G401 (cell line): ENCODE measurements around the gene HOXB9. TPM values are rescaled to one million over a fixed set of nuclear protein-coding genes. Genes with fewer than 3 reads are reported as not detected.

ENCODE experiments used
- DNase-seq: peaks from one replicate; pipeline ENCODE4 v3.0.0-alpha.2; 2015; ENCODE audit warnings: low spot score
- in situ Hi-C: cut with HindIII; loops from 2 replicates; pipeline ENCODE4 v1.10.0; 2016; ENCODE audit warnings: low sequenced_read_pairs, mixed read lengths
- total RNA-seq: library from RNA; depleted of rRNA; stranded (reverse); fragments of >200 nt; shearing (Covaris generic); gene quantifications from 2 replicates; pipeline ENCODE4 v1.2.3, GENCODE V29; 2014

The HOXB9 gene
- total RNA-seq, 1 experiment from 2014 or later: 4.1 TPM

GRCh38 chr17:48627118-48627597, 1.0 kb upstream of the HOXB9 start:
- in situ Hi-C loops: no loop called here
- DNase-seq: no peak

GRCh38 chr17:48625495-48626244, 488 bp downstream of the HOXB9 start:
- in situ Hi-C loops: no loop called here
- DNase-seq: no peak

DNA sequence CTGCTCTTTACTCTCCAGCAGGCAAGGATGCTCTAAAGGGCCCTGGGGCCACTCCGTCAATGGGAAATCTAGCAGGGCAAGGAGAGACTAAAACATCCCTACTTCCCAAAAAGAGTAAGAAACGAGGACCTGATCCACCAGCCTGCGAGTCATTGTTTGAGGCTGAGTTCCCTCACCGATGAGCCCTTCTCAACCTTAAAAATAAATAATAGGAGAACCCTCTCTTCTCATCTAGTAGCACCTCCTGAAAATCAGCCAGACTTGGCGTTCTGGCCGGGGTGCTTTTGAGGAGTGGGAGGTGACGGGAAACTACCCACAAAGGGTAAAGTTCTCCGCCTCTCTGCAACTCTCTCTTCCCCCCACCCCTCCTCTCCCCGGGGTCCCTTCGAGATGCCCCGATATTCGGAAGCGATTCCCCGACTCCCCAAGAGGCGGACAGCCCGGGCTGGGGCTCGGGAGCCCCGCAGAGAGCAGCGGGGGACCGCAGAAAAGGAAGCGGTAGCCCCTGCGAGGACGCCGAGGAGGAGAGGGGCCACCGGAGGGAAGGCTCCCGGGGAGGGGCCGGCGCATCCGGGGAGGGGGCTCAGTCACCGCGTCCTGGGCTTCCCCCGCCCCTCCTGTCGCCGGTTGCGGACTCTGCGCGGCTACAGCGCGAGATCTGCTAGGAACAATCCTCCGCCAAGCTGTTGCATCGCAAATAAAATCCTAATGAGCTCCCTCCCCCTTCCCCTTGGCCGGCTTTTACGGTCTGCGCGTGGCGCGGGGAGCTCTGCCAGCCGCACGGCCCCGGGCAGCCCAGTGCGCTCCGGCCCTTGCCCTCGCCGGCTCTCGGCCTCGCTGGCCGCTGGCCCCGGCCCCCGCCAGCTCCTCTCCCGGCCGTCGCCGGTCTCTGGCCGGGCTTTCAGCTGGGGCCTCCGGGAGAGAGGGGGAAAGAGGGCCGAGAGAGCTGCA, 1.3 kb downstream of the HOXB9 start:
- no peak for DNase-seq
- in situ Hi-C loops: no loop called here

GRCh38 chr17:48624118-48624517, 2.0 kb downstream of the HOXB9 start:
- in situ Hi-C loops: no loop called here
- no peak for DNase-seq

DNA sequence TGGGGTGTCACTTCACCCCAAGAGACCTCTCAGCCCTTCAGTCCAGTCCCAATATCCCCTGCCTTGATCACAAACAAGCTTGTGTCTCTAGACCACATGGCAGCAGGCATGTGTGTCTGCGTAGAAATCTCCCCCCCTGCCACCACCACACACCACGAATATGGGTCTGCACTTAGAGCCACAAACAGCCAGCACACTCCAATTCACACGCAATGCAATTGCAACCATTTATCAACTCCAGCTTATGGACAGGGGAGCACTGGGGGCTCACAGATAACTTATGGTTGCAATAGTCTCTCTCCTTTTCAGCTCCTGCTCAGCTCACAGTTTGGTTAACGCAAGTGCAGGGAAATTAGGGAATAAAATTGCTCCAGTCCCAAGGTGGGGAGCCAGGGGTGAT, 2.6 kb downstream of the HOXB9 start:
- in situ Hi-C loops: no loop called here
- no peak for DNase-seq

DNA sequence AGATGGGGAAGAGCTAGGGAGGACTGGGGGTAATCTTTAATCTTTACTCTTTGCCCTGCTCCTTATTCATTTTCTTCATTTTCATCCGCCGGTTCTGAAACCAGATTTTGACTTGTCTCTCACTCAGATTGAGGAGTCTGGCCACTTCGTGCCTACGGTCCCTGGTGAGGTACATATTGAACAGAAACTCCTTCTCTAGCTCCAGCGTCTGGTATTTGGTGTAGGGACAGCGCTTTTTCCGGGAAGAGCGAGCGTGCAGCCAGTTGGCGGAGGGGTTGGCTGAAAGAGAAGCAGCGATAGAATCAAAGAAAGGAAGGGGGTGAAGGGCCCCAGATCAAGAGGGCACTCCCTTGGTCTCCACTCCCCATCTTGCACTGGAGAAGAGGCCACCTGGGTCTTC, 3.3 kb downstream of the HOXB9 start:
- in situ Hi-C loops: no loop called here
- DNase-seq: no peak

DNA sequence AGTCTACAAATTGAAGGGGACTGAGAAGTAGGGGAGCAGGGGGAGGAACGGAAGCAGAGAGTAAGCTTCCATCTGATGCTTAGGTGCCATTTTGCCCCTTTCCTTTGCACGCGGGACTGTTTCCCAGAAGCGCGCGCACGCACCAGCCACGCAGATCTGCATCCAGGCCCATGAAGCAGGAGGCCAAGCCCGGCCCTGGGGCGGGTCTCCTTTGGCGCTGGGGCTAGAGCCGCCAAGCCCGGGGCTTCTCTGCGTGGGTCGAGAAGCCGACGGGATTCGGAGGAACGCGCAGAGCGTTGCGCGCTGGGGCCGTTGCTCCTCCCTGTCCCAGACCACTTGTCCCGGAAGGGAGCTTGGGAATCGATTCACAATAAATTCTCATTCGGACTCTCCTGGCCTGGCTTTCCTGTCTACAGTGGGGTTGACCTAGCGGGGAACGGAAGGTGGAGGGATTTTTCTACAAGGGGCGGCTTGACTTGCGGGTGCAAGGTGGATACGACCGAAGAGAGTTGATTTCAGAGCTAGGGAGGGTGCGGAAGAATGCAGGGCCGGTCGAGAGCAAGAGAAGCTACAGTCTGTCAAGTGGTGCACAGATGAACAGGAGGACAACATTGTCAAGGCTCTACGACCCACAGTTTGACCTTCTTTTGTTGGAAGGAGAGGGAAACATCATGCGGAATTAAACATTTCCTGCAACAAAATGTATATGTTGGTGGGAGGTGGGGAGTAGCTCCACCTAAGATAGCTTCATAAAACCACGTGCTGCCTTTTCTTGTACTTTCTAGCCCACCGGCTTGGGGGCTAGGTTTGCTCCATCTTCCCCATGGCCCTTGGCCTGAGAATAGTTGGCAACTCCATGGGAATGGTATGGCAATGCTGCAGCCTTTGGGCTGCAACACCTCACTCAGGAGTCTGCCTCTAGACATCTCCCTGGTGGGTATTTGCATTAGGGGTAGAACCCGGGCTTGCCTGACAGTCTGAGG, 4.5 kb downstream of the HOXB9 start:
- in situ Hi-C loops: no loop called here

GRCh38 chr17:48620461-48621139, 5.6 kb downstream of the HOXB9 start:
- in situ Hi-C loops: no loop called here
- DNase-seq: no peak

More for the DNA sequence above, 4.5 kb downstream of the HOXB9 start:
- no peak for DNase-seq

DNA sequence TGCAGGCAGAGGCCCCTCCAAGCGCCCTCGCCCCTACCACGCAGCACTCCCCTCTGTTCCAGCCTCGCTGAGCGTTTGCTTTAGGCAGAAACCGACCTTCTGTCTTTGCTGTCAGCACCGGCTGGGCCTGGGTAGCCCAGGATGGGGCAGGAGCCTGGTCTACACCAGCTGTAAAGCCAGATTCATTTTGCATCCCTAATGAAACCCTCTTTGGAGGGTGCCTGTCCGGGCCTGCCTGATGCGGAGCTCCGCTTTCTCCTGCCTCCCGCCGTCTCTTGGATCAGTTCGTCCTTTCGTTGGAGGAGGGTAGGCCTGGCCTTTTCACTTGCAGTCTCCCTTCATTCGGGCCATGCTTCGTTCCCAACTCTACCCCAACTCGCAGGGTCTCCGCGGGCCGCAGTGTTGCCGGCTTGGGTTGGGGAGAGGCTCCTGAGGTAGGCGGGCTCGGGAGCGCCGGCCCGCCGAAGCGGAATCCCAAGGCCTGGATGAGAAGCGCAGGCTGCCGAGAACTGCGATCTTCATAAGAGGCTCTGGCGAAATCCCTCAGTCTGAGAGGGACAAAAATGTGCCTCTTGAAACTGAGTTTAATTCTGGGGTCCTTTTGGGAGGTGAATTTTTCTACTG, 6.2 kb downstream of the HOXB9 start:
- in situ Hi-C loops: no loop called here

GRCh38 chr17:48618256-48618896, 7.8 kb downstream of the HOXB9 start:
- peak; percentile 76 for DNase-seq
- in situ Hi-C loops: no loop called here

More for the DNA sequence above, 6.2 kb downstream of the HOXB9 start:
- no peak for DNase-seq

DNA sequence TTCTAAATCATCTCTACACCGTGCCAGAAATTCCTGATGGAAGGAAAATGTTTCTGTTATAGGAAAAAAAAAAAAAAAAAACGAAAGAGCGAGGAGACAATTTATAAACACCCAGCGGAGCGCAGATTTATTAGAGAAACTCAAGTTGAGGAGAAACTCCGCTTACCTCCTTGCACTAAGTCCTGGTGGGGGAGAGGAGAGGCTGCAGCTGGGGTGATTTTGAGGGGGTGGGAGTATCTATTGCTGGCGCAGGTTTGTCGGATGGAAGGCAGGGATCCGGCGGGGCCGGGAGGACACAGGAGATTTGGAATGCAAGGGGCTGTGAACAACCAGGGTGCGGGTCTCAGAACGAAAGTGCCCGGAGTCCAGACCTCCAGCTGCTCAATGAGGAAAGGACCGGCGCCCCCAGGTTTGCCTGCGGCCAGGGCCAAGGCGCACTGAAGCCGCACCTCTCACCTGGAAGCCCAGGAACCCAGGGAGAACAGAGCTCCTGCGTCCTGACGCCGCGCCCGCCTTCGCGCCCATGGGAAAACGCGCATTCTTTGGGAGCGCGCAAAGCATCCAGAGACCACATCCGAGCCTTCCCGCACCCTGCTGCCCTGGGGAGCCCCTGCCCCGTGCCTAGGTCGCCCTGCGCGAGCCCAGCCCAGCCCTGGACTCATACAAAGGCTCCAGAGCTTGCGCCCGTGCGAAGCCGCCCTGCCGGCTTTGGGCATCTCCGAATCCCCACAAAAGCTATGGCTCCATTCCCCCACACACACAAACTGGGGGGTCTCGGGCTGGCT, 8.5 kb downstream of the HOXB9 start:
- in situ Hi-C loops: no loop called here
- no peak for DNase-seq

- in situ Hi-C loops: no loop called here
Measured at GRCh38 chr17:48616717-48617470, 9.3 kb downstream of the HOXB9 start.

GRCh38 chr17:48615963-48616716, 10.0 kb downstream of the HOXB9 start:
- no peak for DNase-seq
- in situ Hi-C loops: no loop called here

More at GRCh38 chr17:48616717-48617470, 9.3 kb downstream of the HOXB9 start:
- DNase-seq: no peak

DNA sequence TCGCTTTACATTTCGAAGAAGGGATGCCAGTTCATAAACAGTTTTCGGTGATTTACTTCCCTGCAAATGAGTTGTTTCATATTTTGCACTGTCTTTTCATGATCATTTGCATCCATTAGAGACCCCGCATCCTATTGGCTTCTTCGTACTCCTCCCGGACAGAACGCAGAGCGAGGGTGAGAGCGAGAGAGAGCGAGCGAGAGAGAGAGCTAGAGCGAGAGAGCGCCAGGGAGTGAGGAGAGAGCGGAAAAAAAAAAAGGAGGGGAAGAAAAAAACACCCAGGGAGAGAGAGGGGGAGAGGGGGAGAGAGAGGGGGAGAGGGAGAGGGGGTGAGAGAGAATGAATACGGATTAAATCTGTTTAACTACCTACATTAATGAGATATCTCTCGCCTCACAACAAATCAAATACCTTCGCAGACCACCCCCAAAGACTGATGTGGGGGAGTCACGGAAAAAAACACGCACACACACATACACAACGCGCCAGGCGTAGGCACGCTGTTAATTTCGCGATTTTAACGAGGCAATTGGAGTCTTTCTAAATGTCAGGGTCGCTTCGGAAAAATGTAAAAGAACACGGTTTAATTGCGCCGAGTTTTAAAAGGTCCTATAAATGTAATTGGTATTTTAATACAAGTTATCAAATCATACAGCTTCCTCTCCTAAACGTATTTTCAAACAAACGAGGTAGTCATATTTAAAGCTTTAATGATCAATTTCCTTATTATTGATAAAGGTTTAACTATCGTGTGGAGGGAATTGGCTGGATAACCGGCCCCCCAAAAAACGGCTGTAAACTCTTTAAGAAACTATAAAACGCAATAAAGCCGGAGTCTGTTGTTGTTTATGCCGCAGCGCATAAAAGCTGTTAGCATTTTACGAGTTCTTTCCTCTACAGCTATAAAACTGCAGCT, 10.9 kb downstream of the HOXB9 start, which contains the start of gene HOXB8:
Gene HOXB8, minus strand, starts transcription at position 246 of the 916 bp plus-strand sequence. CDS start 588 bp downstream, outside the sequence.
- in situ Hi-C loops: no loop called here
- DNase-seq: no peak
